ENCODE measurements around the gene SPACA9. TPM values are rescaled to one million over a fixed set of nuclear protein-coding genes. Genes with fewer than 3 reads are reported as not detected.

The SPACA9 gene
- total RNA-seq, 1 donor from 2014 or later: 3.9 TPM

DNA sequence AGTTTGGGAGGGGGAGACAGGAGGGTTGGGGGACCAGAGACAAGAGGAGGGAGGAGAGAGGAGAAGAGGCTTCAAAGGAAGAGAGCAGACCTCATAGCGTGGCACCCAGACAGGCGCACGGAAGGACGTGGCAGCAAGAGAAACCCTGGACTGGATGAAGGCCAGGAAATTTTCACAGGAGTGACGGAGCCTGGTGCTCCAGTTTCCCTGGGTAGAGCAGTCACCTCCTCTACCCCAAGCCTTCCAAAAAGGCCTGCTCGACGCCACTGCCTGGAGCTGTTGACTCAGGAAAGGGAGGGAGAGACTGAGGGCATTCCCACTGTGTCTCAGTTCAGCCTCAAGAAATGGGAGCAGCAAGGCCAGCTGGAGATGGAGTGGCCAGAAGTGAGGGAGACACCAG lies 19.9 kb upstream of the SPACA9 start:
- FAIRE-seq: no peak
- H3K27me3 Mint-ChIP-seq (ENCODE audit: low read depth, unreplicated experiment): peaks cover 53% of the 10 kb centered on the region
- no peak for TF ChIP-seq EZH2 (IDR thresholded peaks at IDR 0.05; ENCODE audit: insufficient read depth, low read length)
- TF ChIP-seq, protein P1, sequence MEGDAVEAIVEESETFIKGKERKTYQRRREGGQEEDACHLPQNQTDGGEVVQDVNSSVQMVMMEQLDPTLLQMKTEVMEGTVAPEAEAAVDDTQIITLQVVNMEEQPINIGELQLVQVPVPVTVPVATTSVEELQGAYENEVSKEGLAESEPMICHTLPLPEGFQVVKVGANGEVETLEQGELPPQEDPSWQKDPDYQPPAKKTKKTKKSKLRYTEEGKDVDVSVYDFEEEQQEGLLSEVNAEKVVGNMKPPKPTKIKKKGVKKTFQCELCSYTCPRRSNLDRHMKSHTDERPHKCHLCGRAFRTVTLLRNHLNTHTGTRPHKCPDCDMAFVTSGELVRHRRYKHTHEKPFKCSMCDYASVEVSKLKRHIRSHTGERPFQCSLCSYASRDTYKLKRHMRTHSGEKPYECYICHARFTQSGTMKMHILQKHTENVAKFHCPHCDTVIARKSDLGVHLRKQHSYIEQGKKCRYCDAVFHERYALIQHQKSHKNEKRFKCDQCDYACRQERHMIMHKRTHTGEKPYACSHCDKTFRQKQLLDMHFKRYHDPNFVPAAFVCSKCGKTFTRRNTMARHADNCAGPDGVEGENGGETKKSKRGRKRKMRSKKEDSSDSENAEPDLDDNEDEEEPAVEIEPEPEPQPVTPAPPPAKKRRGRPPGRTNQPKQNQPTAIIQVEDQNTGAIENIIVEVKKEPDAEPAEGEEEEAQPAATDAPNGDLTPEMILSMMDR (IDR thresholded peaks at IDR 0.05; ENCODE audit: insufficient read depth, low read depth, low read length): no peak
- no peaks in the 10 kb centered on the region for H3K9me3 ChIP-seq (ENCODE audit: insufficient read depth, low read depth, low read length)
- no peak overlapping the region for H3K4me2 ChIP-seq (ENCODE audit: low read length)
- no peak overlapping the region for H3K27ac ChIP-seq (ENCODE audit: low read depth, low read length)
- H4K20me1 ChIP-seq (ENCODE audit: insufficient read depth, low read length): no peaks in the 10 kb centered on the region
- H3K27me3 ChIP-seq (ENCODE audit: insufficient read depth, low read length): peaks cover 8% of the 10 kb centered on the region
- H3K4me3 ChIP-seq (ENCODE audit: insufficient read depth, low read depth, low read length): no peak overlapping the region
- no peak overlapping the region for H3K9ac ChIP-seq (ENCODE audit: low read length)
- no peaks in the 10 kb centered on the region for H3K9me3 Mint-ChIP-seq (ENCODE audit: unreplicated experiment)
- H3K36me3 Mint-ChIP-seq (ENCODE audit: low read depth, unreplicated experiment): peaks cover 1% of the 10 kb centered on the region
- no peak overlapping the region for H3K27ac Mint-ChIP-seq (ENCODE audit: unreplicated experiment)
- H2AFZ ChIP-seq (ENCODE audit: low read depth, low read length): no peak overlapping the region
- H3K4me1 ChIP-seq (ENCODE audit: insufficient read depth, low read length): peaks cover 4% of the 10 kb centered on the region
- no peaks in the 10 kb centered on the region for H3K36me3 ChIP-seq (ENCODE audit: insufficient read depth, low read length)
- no peak overlapping the region for H3K4me3 Mint-ChIP-seq (ENCODE audit: unreplicated experiment)
- DNase-seq (ENCODE audit: low read depth): no peak
- H3K79me2 ChIP-seq (ENCODE audit: insufficient read depth, low read length): no peaks in the 10 kb centered on the region
- peaks cover 3% of the 10 kb centered on the region for H3K4me1 Mint-ChIP-seq (ENCODE audit: low read depth, unreplicated experiment)

GRCh38 chr9:132861666-132862065 lies 17.0 kb upstream of the SPACA9 start:
- TF ChIP-seq, protein P1 (IDR thresholded peaks at IDR 0.05; ENCODE audit: insufficient read depth, low read depth, low read length): no peak
- no peak for TF ChIP-seq EZH2 (IDR thresholded peaks at IDR 0.05; ENCODE audit: insufficient read depth, low read length)
- H3K27ac ChIP-seq (ENCODE audit: low read depth, low read length): no peak overlapping the region
- no peak for DNase-seq (ENCODE audit: low read depth)
- FAIRE-seq: no peak
- Mint-ChIP-seq H3K4me3 (ENCODE audit: unreplicated experiment) (no peak overlapping the region), H3K36me3 (ENCODE audit: low read depth, unreplicated experiment) (peaks cover 1% of the 10 kb centered on the region), H3K27ac (ENCODE audit: unreplicated experiment) (no peak overlapping the region), H3K9me3 (ENCODE audit: unreplicated experiment) (no peaks in the 10 kb centered on the region), H3K27me3 (ENCODE audit: low read depth, unreplicated experiment) (peaks cover 48% of the 10 kb centered on the region), H3K4me1 (ENCODE audit: low read depth, unreplicated experiment) (peaks cover 1% of the 10 kb centered on the region)
- H3K4me3 ChIP-seq (ENCODE audit: insufficient read depth, low read depth, low read length): no peak overlapping the region
- H3K79me2 ChIP-seq (ENCODE audit: insufficient read depth, low read length): no peaks in the 10 kb centered on the region
- H3K9ac ChIP-seq (ENCODE audit: low read length): no peak overlapping the region
- H3K9me3 ChIP-seq (ENCODE audit: insufficient read depth, low read depth, low read length): no peaks in the 10 kb centered on the region
- no peak overlapping the region for H3K4me2 ChIP-seq (ENCODE audit: low read length)
- H3K4me1 ChIP-seq (ENCODE audit: insufficient read depth, low read length): peaks cover 4% of the 10 kb centered on the region
- peaks cover 14% of the 10 kb centered on the region for H3K27me3 ChIP-seq (ENCODE audit: insufficient read depth, low read length)
- H3K36me3 ChIP-seq (ENCODE audit: insufficient read depth, low read length): no peaks in the 10 kb centered on the region
- no peaks in the 10 kb centered on the region for H4K20me1 ChIP-seq (ENCODE audit: insufficient read depth, low read length)
- no peak overlapping the region for H2AFZ ChIP-seq (ENCODE audit: low read depth, low read length)

- no peaks in the 10 kb centered on the region for H3K9me3 ChIP-seq (ENCODE audit: insufficient read depth, low read depth, low read length)
- H4K20me1 ChIP-seq (ENCODE audit: insufficient read depth, low read length): no peaks in the 10 kb centered on the region
- H3K4me2 ChIP-seq (ENCODE audit: low read length): no peak overlapping the region
- DNase-seq (ENCODE audit: low read depth) (no peak), FAIRE-seq (no peak)
- H3K4me3 ChIP-seq (ENCODE audit: insufficient read depth, low read depth, low read length): no peak overlapping the region
- peaks cover 14% of the 10 kb centered on the region for H3K27me3 ChIP-seq (ENCODE audit: insufficient read depth, low read length)
- Mint-ChIP-seq H3K4me1 (ENCODE audit: low read depth, unreplicated experiment) (no peaks in the 10 kb centered on the region), H3K4me3 (ENCODE audit: unreplicated experiment) (no peak overlapping the region), H3K27me3 (ENCODE audit: low read depth, unreplicated experiment) (peaks cover 45% of the 10 kb centered on the region), H3K9me3 (ENCODE audit: unreplicated experiment) (no peaks in the 10 kb centered on the region), H3K36me3 (ENCODE audit: low read depth, unreplicated experiment) (peaks cover 1% of the 10 kb centered on the region), H3K27ac (ENCODE audit: unreplicated experiment) (no peak overlapping the region)
- TF ChIP-seq, protein P1 (IDR thresholded peaks at IDR 0.05; ENCODE audit: insufficient read depth, low read depth, low read length): no peak
- TF ChIP-seq EZH2 (IDR thresholded peaks at IDR 0.05; ENCODE audit: insufficient read depth, low read length): no peak
- no peak overlapping the region for H3K9ac ChIP-seq (ENCODE audit: low read length)
- H3K79me2 ChIP-seq (ENCODE audit: insufficient read depth, low read length): no peaks in the 10 kb centered on the region
- H2AFZ ChIP-seq (ENCODE audit: low read depth, low read length): peak overlapping the region; percentile 47
- H3K27ac ChIP-seq (ENCODE audit: low read depth, low read length): no peak overlapping the region
- peaks cover 4% of the 10 kb centered on the region for H3K4me1 ChIP-seq (ENCODE audit: insufficient read depth, low read length)
- no peaks in the 10 kb centered on the region for H3K36me3 ChIP-seq (ENCODE audit: insufficient read depth, low read length)
These were observed 16.2 kb upstream of the SPACA9 start for GRCh38 chr9:132862533-132862932.
